ENCODE data around the gene APLP2. TPM values are rescaled to one million over a fixed set of nuclear protein-coding genes. Genes with fewer than 3 reads are reported as not detected.
A peak's percentile ranks its signal among the peaks of the same experiment; 100 is the strongest.

The APLP2 gene
- total and polyA plus RNA-seq, 2 of the 13 experiments (the other 11 are each of a cell fraction or from before 2014, with no cell fraction given): 315 to 594 TPM

DNA sequence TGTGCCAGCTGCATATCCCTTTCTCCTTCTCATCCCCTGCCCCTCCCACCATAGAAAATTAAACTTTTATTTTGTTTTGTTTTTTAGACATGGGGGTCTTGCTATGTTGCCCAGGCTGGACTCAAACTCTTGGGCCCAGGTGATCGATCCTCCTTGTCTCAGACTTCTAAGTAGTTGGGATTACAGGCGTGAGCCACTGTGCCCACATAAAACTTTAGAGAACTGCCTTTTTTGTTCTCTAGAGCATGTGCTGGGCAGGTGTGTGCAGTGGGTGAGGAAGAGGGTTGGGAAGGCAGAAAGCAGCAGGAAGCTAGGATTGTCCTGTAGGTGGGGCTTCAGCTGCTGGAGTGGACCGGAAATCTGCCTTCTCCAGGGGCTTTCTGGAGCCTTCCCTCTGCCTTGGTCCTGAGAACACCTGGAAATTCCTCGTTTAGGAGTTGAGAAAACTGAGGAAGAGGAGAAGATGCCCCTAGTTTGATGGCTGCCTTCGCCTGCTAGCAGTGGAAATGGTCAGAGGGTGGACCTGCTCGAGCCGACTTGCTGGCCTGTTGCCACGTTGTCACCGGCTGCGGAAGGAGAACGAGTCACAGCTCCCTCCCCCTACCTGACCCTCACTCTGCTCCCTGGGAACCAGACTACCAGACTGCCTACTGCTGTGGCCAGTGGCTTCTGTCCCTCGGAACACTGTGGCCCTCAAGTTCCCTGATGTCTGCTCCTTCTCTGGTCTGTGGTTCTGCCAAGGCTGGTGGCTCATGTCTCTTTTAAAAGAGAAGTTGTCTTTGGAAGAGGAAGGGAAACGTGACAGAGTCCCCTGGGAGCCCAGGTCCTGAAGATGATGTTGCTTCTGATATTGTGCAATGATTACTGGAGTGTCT is 93.9 kb downstream of the APLP2 start (continued):
- TF ChIP-seq EEA1 (CRISPR knock-in tag; IDR thresholded peaks at IDR 0.05; ENCODE audit: borderline replicate concordance) (no peak), XBP1 (CRISPR knock-in tag; IDR thresholded peaks at IDR 0.05) (no peak), SOX6 (IDR thresholded peaks at IDR 0.05) (no peak), SOX6 (CRISPR knock-in tag; IDR thresholded peaks at IDR 0.05) (peak; percentile 52; the same call in 1 of the 2 replicates), CHD2 (IDR thresholded peaks at IDR 0.05; ENCODE audit: low read depth, low read length) (no peak), PITX1 (CRISPR knock-in tag; IDR thresholded peaks at IDR 0.05) (0 out of 2 replicates have a peak, but pooled peaks have one; percentile 13), CCDC6 (CRISPR knock-in tag; IDR thresholded peaks at IDR 0.05) (0 out of 2 replicates have a peak, but pooled peaks have one; percentile 41), RFX5 (IDR thresholded peaks at IDR 0.05; ENCODE audit: low read depth, low read length) (no peak), PHF8 (CRISPR knock-in tag; IDR thresholded peaks at IDR 0.05) (peak; percentile 60), MAFK (conservative IDR thresholded peaks at IDR 0.05 in 1 of 2, IDR thresholded peaks at IDR 0.05 in 1 of 2; ENCODE audit: low read length in 2 of 2) (no peak), ZFP90 (CRISPR knock-in tag; IDR thresholded peaks at IDR 0.05; ENCODE audit: borderline replicate concordance) (peak; percentile 75; the same call in 1 of the 2 replicates), EHMT2 (IDR thresholded peaks at IDR 0.05; ENCODE audit: borderline replicate concordance, low read depth, low read length) (no peak), ETV5 (CRISPR knock-in tag; IDR thresholded peaks at IDR 0.05; ENCODE audit: borderline replicate concordance) (peak; percentile 85), RBFOX2 (IDR thresholded peaks at IDR 0.05; ENCODE audit: low read depth, low read length) (peak; percentile 35; the same call in 1 of the 2 replicates), HOXA7 (CRISPR knock-in tag; IDR thresholded peaks at IDR 0.05) (no peak), JUNB (CRISPR knock-in tag; IDR thresholded peaks at IDR 0.05; ENCODE audit: borderline replicate concordance) (no peak), PAF1 (CRISPR knock-in tag; IDR thresholded peaks at IDR 0.05) (no peak)
- TF ChIP-seq, protein P1, sequence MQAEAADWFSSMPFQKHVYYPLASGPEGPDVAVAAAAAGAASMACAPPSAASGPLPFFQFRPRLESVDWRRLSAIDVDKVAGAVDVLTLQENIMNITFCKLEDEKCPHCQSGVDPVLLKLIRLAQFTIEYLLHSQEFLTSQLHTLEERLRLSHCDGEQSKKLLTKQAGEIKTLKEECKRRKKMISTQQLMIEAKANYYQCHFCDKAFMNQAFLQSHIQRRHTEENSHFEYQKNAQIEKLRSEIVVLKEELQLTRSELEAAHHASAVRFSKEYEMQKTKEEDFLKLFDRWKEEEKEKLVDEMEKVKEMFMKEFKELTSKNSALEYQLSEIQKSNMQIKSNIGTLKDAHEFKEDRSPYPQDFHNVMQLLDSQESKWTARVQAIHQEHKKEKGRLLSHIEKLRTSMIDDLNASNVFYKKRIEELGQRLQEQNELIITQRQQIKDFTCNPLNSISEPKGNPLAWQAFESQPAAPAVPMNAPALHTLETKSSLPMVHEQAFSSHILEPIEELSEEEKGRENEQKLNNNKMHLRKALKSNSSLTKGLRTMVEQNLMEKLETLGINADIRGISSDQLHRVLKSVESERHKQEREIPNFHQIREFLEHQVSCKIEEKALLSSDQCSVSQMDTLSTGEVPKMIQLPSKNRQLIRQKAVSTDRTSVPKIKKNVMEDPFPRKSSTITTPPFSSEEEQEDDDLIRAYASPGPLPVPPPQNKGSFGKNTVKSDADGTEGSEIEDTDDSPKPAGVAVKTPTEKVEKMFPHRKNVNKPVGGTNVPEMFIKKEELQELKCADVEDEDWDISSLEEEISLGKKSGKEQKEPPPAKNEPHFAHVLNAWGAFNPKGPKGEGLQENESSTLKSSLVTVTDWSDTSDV (CRISPR knock-in tag; IDR thresholded peaks at IDR 0.05): no peak
- TF ChIP-seq, protein P2, sequence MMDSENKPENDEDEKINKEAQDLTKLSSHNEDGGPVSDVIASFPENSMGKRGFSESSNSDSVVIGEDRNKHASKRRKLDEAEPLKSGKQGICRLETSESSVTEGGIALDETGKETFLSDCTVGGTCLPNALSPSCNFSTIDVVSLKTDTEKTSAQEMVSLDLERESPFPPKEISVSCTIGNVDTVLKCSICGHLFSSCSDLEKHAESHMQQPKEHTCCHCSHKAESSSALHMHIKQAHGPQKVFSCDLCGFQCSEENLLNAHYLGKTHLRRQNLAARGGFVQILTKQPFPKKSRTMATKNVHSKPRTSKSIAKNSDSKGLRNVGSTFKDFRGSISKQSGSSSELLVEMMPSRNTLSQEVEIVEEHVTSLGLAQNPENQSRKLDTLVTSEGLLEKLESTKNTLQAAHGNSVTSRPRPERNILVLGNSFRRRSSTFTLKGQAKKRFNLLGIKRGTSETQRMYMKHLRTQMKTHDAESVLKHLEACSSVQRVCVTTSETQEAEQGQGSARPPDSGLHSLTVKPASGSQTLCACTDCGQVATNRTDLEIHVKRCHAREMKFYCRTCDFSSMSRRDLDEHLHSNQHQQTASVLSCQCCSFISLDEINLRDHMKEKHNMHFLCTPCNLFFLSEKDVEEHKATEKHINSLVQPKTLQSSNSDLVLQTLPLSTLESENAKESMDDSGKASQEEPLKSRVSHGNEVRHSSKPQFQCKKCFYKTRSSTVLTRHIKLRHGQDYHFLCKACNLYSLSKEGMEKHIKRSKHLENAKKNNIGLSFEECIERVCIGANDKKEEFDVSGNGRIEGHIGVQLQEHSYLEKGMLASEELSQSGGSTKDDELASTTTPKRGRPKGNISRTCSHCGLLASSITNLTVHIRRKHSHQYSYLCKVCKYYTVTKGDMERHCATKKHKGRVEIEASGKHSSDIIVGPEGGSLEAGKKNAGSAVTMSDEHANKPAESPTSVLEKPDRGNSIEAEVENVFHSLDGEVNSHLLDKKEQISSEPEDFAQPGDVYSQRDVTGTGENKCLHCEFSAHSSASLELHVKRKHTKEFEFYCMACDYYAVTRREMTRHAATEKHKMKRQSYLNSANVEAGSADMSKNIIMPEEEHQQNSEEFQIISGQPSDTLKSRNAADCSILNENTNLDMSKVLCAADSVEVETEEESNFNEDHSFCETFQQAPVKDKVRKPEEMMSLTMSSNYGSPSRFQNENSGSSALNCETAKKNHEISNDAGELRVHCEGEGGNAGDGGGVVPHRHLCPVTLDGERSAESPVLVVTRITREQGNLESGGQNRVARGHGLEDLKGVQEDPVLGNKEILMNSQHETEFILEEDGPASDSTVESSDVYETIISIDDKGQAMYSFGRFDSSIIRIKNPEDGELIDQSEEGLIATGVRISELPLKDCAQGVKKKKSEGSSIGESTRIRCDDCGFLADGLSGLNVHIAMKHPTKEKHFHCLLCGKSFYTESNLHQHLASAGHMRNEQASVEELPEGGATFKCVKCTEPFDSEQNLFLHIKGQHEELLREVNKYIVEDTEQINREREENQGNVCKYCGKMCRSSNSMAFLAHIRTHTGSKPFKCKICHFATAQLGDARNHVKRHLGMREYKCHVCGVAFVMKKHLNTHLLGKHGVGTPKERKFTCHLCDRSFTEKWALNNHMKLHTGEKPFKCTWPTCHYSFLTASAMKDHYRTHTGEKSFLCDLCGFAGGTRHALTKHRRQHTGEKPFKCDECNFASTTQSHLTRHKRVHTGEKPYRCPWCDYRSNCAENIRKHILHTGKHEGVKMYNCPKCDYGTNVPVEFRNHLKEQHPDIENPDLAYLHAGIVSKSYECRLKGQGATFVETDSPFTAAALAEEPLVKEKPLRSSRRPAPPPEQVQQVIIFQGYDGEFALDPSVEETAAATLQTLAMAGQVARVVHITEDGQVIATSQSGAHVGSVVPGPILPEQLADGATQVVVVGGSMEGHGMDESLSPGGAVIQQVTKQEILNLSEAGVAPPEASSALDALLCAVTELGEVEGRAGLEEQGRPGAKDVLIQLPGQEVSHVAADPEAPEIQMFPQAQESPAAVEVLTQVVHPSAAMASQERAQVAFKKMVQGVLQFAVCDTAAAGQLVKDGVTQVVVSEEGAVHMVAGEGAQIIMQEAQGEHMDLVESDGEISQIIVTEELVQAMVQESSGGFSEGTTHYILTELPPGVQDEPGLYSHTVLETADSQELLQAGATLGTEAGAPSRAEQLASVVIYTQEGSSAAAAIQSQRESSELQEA (CRISPR knock-in tag; IDR thresholded peaks at IDR 0.05; ENCODE audit: not compliant biosample characterization): no peak

Measured in HepG2 (cell line).